NCI-H1105 treated with DMSO at 0.1 percent for 48 hours (cell line): ENCODE data around the gene TSPYL2.

Source experiments
- DNase-seq: peaks from one replicate; lab custom pipeline; 2025; lab: John Stamatoyannopoulos, UW

Gene TSPYL2

GRCh38 chrX:53081925-53082772, at the start of gene TSPYL2:
Gene TSPYL2, plus strand, starts transcription at chrX:53082367. Its CDS starts 132 bp downstream, at chrX:53082499.
- DNase-seq, result peak; percentile 91

GRCh38 chrX:53036149-53036548, 46.0 kb upstream of the TSPYL2 start:
- DNase-seq, result no peak

GRCh38 chrX:53039236-53039635, 42.9 kb upstream of the TSPYL2 start:
- DNase-seq, result no peak

GRCh38 chrX:53044995-53045394, 37.2 kb upstream of the TSPYL2 start:
- peak; percentile 10 for DNase-seq

- no peak for DNase-seq
These were observed 34.9 kb upstream of the TSPYL2 start for GRCh38 chrX:53047228-53047627.

- DNase-seq, result peak; percentile 67
These were observed 33.7 kb upstream of the TSPYL2 start, which contains the start of gene GPR173 for GRCh38 chrX:53048169-53049126. Gene GPR173, plus strand, starts transcription at chrX:53048789. Its CDS starts 27,833 bp downstream, at chrX:53076622.

GRCh38 chrX:53049127-53049517, 33.0 kb upstream of the TSPYL2 start:
- DNase-seq, result no peak

- no peak for DNase-seq
These were observed 31.3 kb upstream of the TSPYL2 start for GRCh38 chrX:53050841-53051240.

- no peak for DNase-seq
These were observed 26.8 kb upstream of the TSPYL2 start for GRCh38 chrX:53055244-53055849.

- no peak for DNase-seq
These were observed 25.9 kb upstream of the TSPYL2 start for GRCh38 chrX:53056292-53056691.

GRCh38 chrX:53065104-53065503, 17.1 kb upstream of the TSPYL2 start:
- no peak for DNase-seq

GRCh38 chrX:53071064-53071463, 11.1 kb upstream of the TSPYL2 start:
- no peak for DNase-seq

- DNase-seq, result peak; percentile 78
These were observed 10.4 kb upstream of the TSPYL2 start for GRCh38 chrX:53071604-53072417.

GRCh38 chrX:53072418-53073114, 9.6 kb upstream of the TSPYL2 start:
- no peak for DNase-seq

- DNase-seq, result peak; percentile 35
These were observed 9.0 kb upstream of the TSPYL2 start for GRCh38 chrX:53073115-53073586.

GRCh38 chrX:53075011-53075410, 7.2 kb upstream of the TSPYL2 start:
- DNase-seq, result no peak

- DNase-seq, result no peak
These were observed 5.5 kb upstream of the TSPYL2 start for GRCh38 chrX:53076671-53077070.

GRCh38 chrX:53077207-53078197, 4.7 kb upstream of the TSPYL2 start:
- DNase-seq, result no peak

- DNase-seq, result no peak
These were observed 3.2 kb upstream of the TSPYL2 start for GRCh38 chrX:53078943-53079342.
